CD14-positive monocyte (primary cell): ENCODE data around the gene PPP1R12B. TPM values are rescaled to one million over a fixed set of nuclear protein-coding genes. Genes with fewer than 3 reads are reported as not detected.
A peak's percentile ranks its signal among the peaks of the same experiment; 100 is the strongest.
"Not testable (repeated sequence)": the region's sequence is repeated elsewhere in the genome, so short reads cannot be mapped to it uniquely, and the experiment has no call there.

Source experiments
- DNase-seq, 3 donors: peaks; one replicate each; pipeline ENCODE4 v3.0.0-alpha.2; 2011 to 2022
- H2AFZ ChIP-seq: 2 replicates; pipeline ENCODE4 v1.6.0; 2012; ENCODE audit warnings: mild to moderate bottlenecking, low read depth, low read length, inconsistent platforms; ENCODE audit not compliant: insufficient read depth, poor library complexity, severe bottlenecking
- H3K27ac ChIP-seq, 2 donors: 1 replicate in 1 of 2; 2 replicates in 1 of 2; pipeline ENCODE4 v1.5.1; 2012 to 2013; ENCODE audit warnings: low read length in 2 of 2, control low read depth in 1 of 2, inconsistent platforms in 1 of 2, low read depth in 1 of 2, mild to moderate bottlenecking in 1 of 2
- H3K27me3 ChIP-seq, 2 donors: one replicate each; pipeline versions ENCODE4 v1.6.0 to v1.6.1; 2011 to 2013; ENCODE audit warnings: low read length in 2 of 2; ENCODE audit not compliant: control insufficient read depth in 2 of 2, insufficient read depth in 2 of 2
- H3K36me3 ChIP-seq, 2 donors: replicated peaks in 1 of 2; 1 replicate in 1 of 2; 2 replicates in 1 of 2; pipeline versions ENCODE4 v1.5.1 to v1.6.1; 2012 to 2013; ENCODE audit warnings: low read length in 2 of 2, control low read depth in 1 of 2, inconsistent platforms in 1 of 2, mild to moderate bottlenecking in 1 of 2; ENCODE audit not compliant: insufficient read depth in 2 of 2, control insufficient read depth in 1 of 2
- H3K4me1 ChIP-seq, 2 donors: 1 replicate in 1 of 2; 2 replicates in 1 of 2; pipeline versions ENCODE4 v1.5.1 to v1.6.1; 2012 to 2013; ENCODE audit warnings: low read length in 2 of 2, control low read depth in 1 of 2, inconsistent platforms in 1 of 2, mild to moderate bottlenecking in 1 of 2, moderate library complexity in 1 of 2; ENCODE audit not compliant: insufficient read depth in 2 of 2, control insufficient read depth in 1 of 2
- H3K4me2 ChIP-seq: replicated peaks from 2 replicates; pipeline ENCODE3; 2012; ENCODE audit warnings: low read length, moderate library complexity, mild to moderate bottlenecking; ENCODE audit not compliant: poor library complexity, severe bottlenecking; ENCODE audit errors: extremely low read depth
- H3K4me3 ChIP-seq, 3 experiments: fragments of 200-600 bp in 1 of 3; sonication (generic) in 1 of 3; replicated peaks in 1 of 3; 1 replicate in 2 of 3; 2 replicates in 1 of 3; pipeline ENCODE4 v1.5.1; 2011 to 2013; ENCODE audit warnings: low read length in 3 of 3, mild to moderate bottlenecking in 3 of 3, control low read depth in 2 of 3, low read depth in 2 of 3, inconsistent platforms in 1 of 3, moderate library complexity in 1 of 3
- H3K79me2 ChIP-seq: 2 replicates; pipeline ENCODE4 v1.6.0; 2012; ENCODE audit warnings: mild to moderate bottlenecking, control low read depth, inconsistent platforms, low read length, moderate library complexity; ENCODE audit not compliant: insufficient read depth
- H3K9ac ChIP-seq: 2 replicates; pipeline ENCODE4 v1.6.0; 2017; ENCODE audit warnings: low read length, mild to moderate bottlenecking; ENCODE audit not compliant: insufficient read depth, poor library complexity, severe bottlenecking
- H3K9me3 ChIP-seq, 2 donors: replicated peaks in 1 of 2; 1 replicate in 1 of 2; 2 replicates in 1 of 2; pipeline versions ENCODE4 v1.5.1 to v1.6.1; 2012 to 2013; ENCODE audit warnings: low read length in 2 of 2, control low read depth in 1 of 2; ENCODE audit not compliant: control insufficient read depth in 1 of 2, insufficient read depth in 1 of 2
- H4K20me1 ChIP-seq: 2 replicates; pipeline ENCODE4 v1.6.0; 2012; ENCODE audit warnings: mild to moderate bottlenecking, low read length, control low read depth, moderate library complexity; ENCODE audit not compliant: insufficient read depth
- H3K27ac Mint-ChIP-seq, 7 donors: one replicate each; pipeline ENCODE4 v1.8.0; 2020; ENCODE audit warnings: mild to moderate bottlenecking in 7 of 7, mixed read lengths in 7 of 7, moderate library complexity in 6 of 7, inconsistent platforms in 2 of 7
- H3K27me3 Mint-ChIP-seq, 3 donors: one replicate each; pipeline ENCODE4 v1.8.0; 2021 to 2022; ENCODE audit warnings: low read depth in 3 of 3, mild to moderate bottlenecking in 3 of 3, mixed read lengths in 3 of 3, moderate library complexity in 3 of 3, inconsistent platforms in 1 of 3
- H3K36me3 Mint-ChIP-seq, 2 donors: one replicate each; pipeline ENCODE4 v1.8.0; 2020; ENCODE audit warnings: mixed read lengths in 2 of 2, inconsistent platforms in 1 of 2, mild to moderate bottlenecking in 1 of 2
- H3K4me1 Mint-ChIP-seq: one replicate; pipeline ENCODE4 v1.8.0; 2020; ENCODE audit warnings: mild to moderate bottlenecking, mixed read lengths
- H3K4me3 Mint-ChIP-seq, 2 donors: one replicate each; pipeline ENCODE4 v1.8.0; 2020; ENCODE audit warnings: mild to moderate bottlenecking in 2 of 2, mixed read lengths in 2 of 2, moderate library complexity in 1 of 2
- H3K9me3 Mint-ChIP-seq, 7 donors: one replicate each; pipeline ENCODE4 v1.8.0; 2020 to 2022; ENCODE audit warnings: mixed read lengths in 7 of 7, mild to moderate bottlenecking in 6 of 7, moderate library complexity in 6 of 7, inconsistent platforms in 2 of 7
- CTCF ChIP-seq: fragments of 200-600 bp; IDR thresholded peaks from one replicate; pipeline ENCODE4 v1.8.0; 2022; ENCODE audit warnings: antibody characterized with exemption, mild to moderate bottlenecking
- WGBS: methylation state at CpG from one replicate; pipeline ENCODE4 v1.1.5; 2013; ENCODE audit warnings: missing lambda C conversion rate; ENCODE audit not compliant: insufficient coverage; 5-methylcytosine and 5-hydroxymethylcytosine counted together
- intact Hi-C, 2 donors: fragments of 100-400 bp; cut with micrococcal nuclease; formaldehyde crosslinking; loops; one replicate each; pipeline versions ENCODE4 v1.15.0 to v1.15.1; 2023
- polyA plus RNA-seq, 3 donors: library from polyadenylated mRNA; depleted of rRNA in 1 of 3; unstranded in 2 of 3; stranded (reverse) in 1 of 3; fragments of 300-500 nt in 2 of 3; fragments of >200 nt in 1 of 3; fragmentation: Illumina TruSeq in 2 of 3; gene quantifications; 1 replicate in 2 of 3; 2 replicates in 1 of 3; pipeline ENCODE4 v1.2.3, GENCODE V29; 2012 to 2021

Gene PPP1R12B
- polyA plus RNA-seq, 3 donors, result 1.3 to 12.2 (median 1.7) TPM

- peaks cover 28% of the 10 kb centered on the region for H3K4me1 Mint-ChIP-seq
- Histone ChIP-seq H2AFZ (no peak overlapping the region), H3K27me3 (no peaks in the 10 kb centered on the region), H4K20me1 (peaks cover 42% of the 10 kb centered on the region), H3K36me3 (no peaks in the 10 kb centered on the region), H3K27ac (no peak overlapping the region), H3K9me3 (no peaks in the 10 kb centered on the region), H3K79me2 (peaks cover 56% of the 10 kb centered on the region), H3K9ac (no peak overlapping the region), H3K4me1 (peaks cover 17 to 22% of the 10 kb centered on the region in 2 donors), H3K4me2 (peak overlapping the region; percentile 41), H3K4me3 (peak overlapping the region in 1 of 3 experiments; percentile 28)
- H3K9me3 Mint-ChIP-seq, result peaks cover 0 to 3% (median 0%) of the 10 kb centered on the region in 7 donors
- H3K27ac Mint-ChIP-seq, result peak overlapping the region in 1 of 7 donors; percentile 32
- no peaks in the 10 kb centered on the region for H3K27me3 Mint-ChIP-seq
- TF ChIP-seq CTCF, result no peak
- intact Hi-C loops, result no loop called here
- no CpG with 5 or more reads among the region's 1 CpG for WGBS
- DNase-seq, result peak in 2 of 3 donors; percentile 15 to 33
- peak overlapping the region in 1 of 2 donors; percentile 86 for H3K4me3 Mint-ChIP-seq
- H3K36me3 Mint-ChIP-seq, result peaks cover 0 to 6% of the 10 kb centered on the region in 2 donors
These were observed 27.7 kb downstream of the PPP1R12B start for GRCh38 chr1:202376247-202376646.

DNA sequence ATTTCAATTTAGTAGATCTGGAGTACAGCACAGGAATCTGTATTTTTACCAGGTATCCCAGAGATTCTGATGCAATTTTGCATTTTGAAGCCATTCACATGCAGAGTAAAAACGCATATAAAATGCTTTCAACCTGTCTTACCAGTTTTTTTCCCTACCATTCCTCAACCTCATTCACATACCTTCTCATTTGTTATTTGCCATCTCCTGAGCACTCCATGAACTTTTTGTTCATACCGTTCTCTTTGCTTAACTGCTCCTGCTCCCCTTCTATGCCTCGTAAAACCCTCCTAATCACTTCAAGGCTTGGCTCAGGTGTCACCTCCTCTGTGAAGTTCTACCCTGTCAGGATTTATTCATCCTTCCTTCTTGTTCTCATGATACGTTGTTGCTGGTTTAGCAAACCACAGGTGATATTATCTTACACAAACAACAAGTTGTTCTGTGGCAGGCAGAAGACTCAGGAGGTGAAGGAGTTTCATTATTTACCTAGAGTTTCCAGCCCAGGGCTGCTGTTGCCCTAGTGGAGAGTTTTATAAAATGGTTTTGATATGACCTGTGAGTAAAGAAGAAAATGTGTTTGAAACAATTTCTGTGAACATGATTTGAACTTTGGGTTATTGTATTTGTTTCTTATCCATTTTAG is 31.5 kb downstream of the PPP1R12B start:
- H3K27me3 ChIP-seq, intact Hi-C loops, H3K4me3 ChIP-seq, H3K27me3 Mint-ChIP-seq, H3K4me2 ChIP-seq, H3K36me3 ChIP-seq, H3K4me3 Mint-ChIP-seq, H3K36me3 Mint-ChIP-seq, H3K9ac ChIP-seq, H3K9me3 ChIP-seq, DNase-seq, H3K9me3 Mint-ChIP-seq, H2AFZ ChIP-seq, H3K27ac ChIP-seq, H3K27ac Mint-ChIP-seq: not testable (repeated sequence)
- peaks cover 54% of the 10 kb centered on the region for H4K20me1 ChIP-seq
- H3K79me2 ChIP-seq, result peaks cover 30% of the 10 kb centered on the region
- peaks cover 21% of the 10 kb centered on the region for H3K4me1 Mint-ChIP-seq
- H3K4me1 ChIP-seq, result peaks cover 12 to 14% of the 10 kb centered on the region in 2 donors
- 100% methylated on average over 3 of the region's 4 CpGs for WGBS

GRCh38 chr1:202380535-202380934 is 32.0 kb downstream of the PPP1R12B start:
- WGBS, result no CpG with 5 or more reads among the region's 2 CpGs
- peaks cover 18% of the 10 kb centered on the region for H3K4me1 Mint-ChIP-seq
- H3K36me3 ChIP-seq, H3K27me3 ChIP-seq, H2AFZ ChIP-seq, H3K4me3 ChIP-seq, H3K36me3 Mint-ChIP-seq, H3K4me1 ChIP-seq, H3K27ac ChIP-seq, H3K9ac ChIP-seq, H3K4me2 ChIP-seq, H3K9me3 Mint-ChIP-seq, DNase-seq, H3K9me3 ChIP-seq, H3K4me3 Mint-ChIP-seq, intact Hi-C loops, H3K27me3 Mint-ChIP-seq, H3K27ac Mint-ChIP-seq: not testable (repeated sequence)
- Histone ChIP-seq H3K79me2 (peaks cover 29% of the 10 kb centered on the region), H4K20me1 (peaks cover 55% of the 10 kb centered on the region)

DNA sequence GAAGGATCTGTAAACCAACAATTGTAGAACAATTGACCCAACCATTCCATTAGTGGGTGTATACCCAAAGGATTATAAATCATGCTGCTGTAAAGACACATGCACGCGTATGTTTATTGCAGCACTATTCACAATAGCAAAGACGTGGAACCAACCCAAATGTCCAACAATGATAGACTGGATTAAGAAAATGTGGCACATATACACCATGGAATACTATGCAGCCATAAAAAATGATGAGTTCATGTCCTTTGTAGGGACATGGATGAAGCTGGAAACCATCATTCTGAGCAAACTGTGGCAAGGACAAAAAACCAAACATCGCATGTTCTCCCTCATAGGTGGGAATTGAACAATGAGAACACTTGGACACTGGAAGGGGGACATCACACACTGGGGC is 33.4 kb downstream of the PPP1R12B start:
- H3K4me3 Mint-ChIP-seq, H3K36me3 Mint-ChIP-seq, H3K9me3 Mint-ChIP-seq, H3K27ac ChIP-seq, H3K27ac Mint-ChIP-seq, H2AFZ ChIP-seq, H3K4me2 ChIP-seq, H3K4me1 ChIP-seq, H3K9ac ChIP-seq, H3K27me3 ChIP-seq, H3K27me3 Mint-ChIP-seq, H3K9me3 ChIP-seq, DNase-seq, H3K36me3 ChIP-seq, intact Hi-C loops, H3K4me3 ChIP-seq: not testable (repeated sequence)
- no CpG with 5 or more reads among the region's 4 CpGs for WGBS
- peaks cover 12% of the 10 kb centered on the region for H3K4me1 Mint-ChIP-seq
- Histone ChIP-seq H3K79me2 (peaks cover 25% of the 10 kb centered on the region), H4K20me1 (peaks cover 46% of the 10 kb centered on the region)
